Right cardiac atrium (tissue), 5 donors: ENCODE measurements around the gene ZNF777. TPM values are rescaled to one million over a fixed set of nuclear protein-coding genes. Genes with fewer than 3 reads are reported as not detected.
A peak's percentile ranks its signal among the peaks of the same experiment; 100 is the strongest.
"Not testable (repeated sequence)": the region's sequence is repeated elsewhere in the genome, so short reads cannot be mapped to it uniquely, and the experiment has no call there.

Experiments used
- ATAC-seq, 2 donors: fragments of 200-7000 bp; cut with Tn5 transposase; one replicate each; pipeline versions ENCODE4 v1.8.0 to v1.9.1; 2020; ENCODE audit warnings: moderate library complexity in 2 of 2, mild to moderate bottlenecking in 1 of 2
- DNase-seq, 3 donors: peaks; one replicate each; pipeline ENCODE4 v3.0.0-alpha.2; 2020
- H3K27ac ChIP-seq: one replicate; pipeline ENCODE4 v1.5.1; 2013; ENCODE audit warnings: mild to moderate bottlenecking, low read length, control low read depth, moderate library complexity
- H3K27me3 ChIP-seq: one replicate; pipeline ENCODE4 v1.6.1; 2013; ENCODE audit not compliant: control insufficient read depth, insufficient read depth
- H3K4me1 ChIP-seq: one replicate; pipeline ENCODE4 v1.6.1; 2013; ENCODE audit warnings: low read length; ENCODE audit not compliant: control insufficient read depth, insufficient read depth
- H3K4me3 ChIP-seq: one replicate; pipeline ENCODE4 v1.5.1; 2013; ENCODE audit warnings: low read length, control low read depth
- H3K9me3 ChIP-seq: one replicate; pipeline ENCODE4 v1.6.1; 2013; ENCODE audit warnings: low read length; ENCODE audit not compliant: control insufficient read depth
- WGBS: extraction: QIAGEN DNeasy Blood & Tissue Kit; methylation state at CpG from one replicate; pipeline ENCODE4 v1.1.7; 2013; 5-methylcytosine and 5-hydroxymethylcytosine counted together
- intact Hi-C, 4 donors: fragments of 100-400 bp; cut with DNase I; formaldehyde crosslinking; loops; one replicate each; pipeline versions ENCODE4 v1.11.0 to v1.14.0; 2022 to 2023
- polyA plus RNA-seq: library from polyadenylated mRNA; stranded (reverse); fragments of 200-250 nt; gene quantifications from one replicate; pipeline ENCODE4 v1.2.3, GENCODE V29; 2013
- total RNA-seq, 4 donors: library from RNA; stranded (reverse); fragmentation: NEBNext Ultra II Directional; extraction: Animal tissue kit (Norgen Biotek cat#: 25700); gene quantifications; one replicate each; pipeline ENCODE4 v1.2.1, GENCODE V29; 2021
- donor health status: healthy with polysubstance abuse.
- donor health status: DM: no; HTN: yes; CAD: no.
- donor health status: DM: no; HTN: no; CAD: no.
- donor health status: DM: no; HTN: yes; CAD: no; lungs with severe emphysema.
- donor health status: DM: yes; HTN: yes; CAD: no.

Gene ZNF777
- total and polyA plus RNA-seq, 5 donors: 6.9 to 8.2 (median 7.5) TPM

DNA sequence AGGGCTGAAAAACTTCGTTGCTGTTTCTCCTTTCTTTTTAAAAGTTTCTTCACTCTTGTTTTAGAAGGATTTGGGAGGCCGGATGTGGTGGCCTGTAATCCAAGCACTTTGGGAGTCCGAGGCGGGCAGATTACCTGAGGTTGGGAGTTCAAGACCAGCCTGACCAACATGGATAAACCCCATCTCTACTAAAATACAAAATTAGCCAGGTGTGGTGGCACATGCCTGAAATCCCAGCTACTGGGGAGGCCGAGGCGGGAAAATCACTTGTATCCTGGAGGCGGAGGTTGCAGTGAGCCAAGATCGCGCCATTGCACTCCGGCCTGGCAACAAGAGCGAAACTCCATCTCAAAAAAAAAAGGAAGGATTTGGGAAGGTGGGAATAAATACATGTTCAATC is 14.8 kb downstream of the ZNF777 start:
- 98% methylated on average over 11 of the region's 11 CpGs for WGBS
- H3K27ac ChIP-seq, intact Hi-C loops, H3K9me3 ChIP-seq, H3K4me1 ChIP-seq, H3K4me3 ChIP-seq, DNase-seq, ATAC-seq, H3K27me3 ChIP-seq: not testable (repeated sequence)

GRCh38 chr7:149444287-149444686 is 16.6 kb downstream of the ZNF777 start:
- Histone ChIP-seq H3K27ac (no peak overlapping the region), H3K4me3 (no peak overlapping the region), H3K27me3 (no peaks in the 10 kb centered on the region), H3K9me3 (no peaks in the 10 kb centered on the region), H3K4me1 (no peaks in the 10 kb centered on the region)
- DNase-seq (no peak), ATAC-seq (no peak)
- intact Hi-C loops: no loop called here
- 89% methylated on average over 6 of the region's 6 CpGs for WGBS

GRCh38 chr7:149443523-149443922 is 17.3 kb downstream of the ZNF777 start:
- no peak for ATAC-seq

GRCh38 chr7:149442924-149443323 is 17.9 kb downstream of the ZNF777 start:
- ATAC-seq: no peak
- 77% methylated on average over 3 of the region's 3 CpGs for WGBS
- Histone ChIP-seq H3K27ac (no peak overlapping the region), H3K4me3 (no peak overlapping the region), H3K9me3 (no peaks in the 10 kb centered on the region), H3K27me3 (no peaks in the 10 kb centered on the region), H3K4me1 (no peaks in the 10 kb centered on the region)
- DNase-seq: no peak
- intact Hi-C loops: no loop called here

More at GRCh38 chr7:149443523-149443922, 17.3 kb downstream of the ZNF777 start:
- Histone ChIP-seq H3K4me3 (no peak overlapping the region), H3K9me3 (no peaks in the 10 kb centered on the region), H3K27ac (no peak overlapping the region), H3K4me1 (no peaks in the 10 kb centered on the region), H3K27me3 (no peaks in the 10 kb centered on the region)
- intact Hi-C loops: no loop called here
- WGBS: 96% methylated on average over 7 of the region's 7 CpGs
- no peak for DNase-seq

DNA sequence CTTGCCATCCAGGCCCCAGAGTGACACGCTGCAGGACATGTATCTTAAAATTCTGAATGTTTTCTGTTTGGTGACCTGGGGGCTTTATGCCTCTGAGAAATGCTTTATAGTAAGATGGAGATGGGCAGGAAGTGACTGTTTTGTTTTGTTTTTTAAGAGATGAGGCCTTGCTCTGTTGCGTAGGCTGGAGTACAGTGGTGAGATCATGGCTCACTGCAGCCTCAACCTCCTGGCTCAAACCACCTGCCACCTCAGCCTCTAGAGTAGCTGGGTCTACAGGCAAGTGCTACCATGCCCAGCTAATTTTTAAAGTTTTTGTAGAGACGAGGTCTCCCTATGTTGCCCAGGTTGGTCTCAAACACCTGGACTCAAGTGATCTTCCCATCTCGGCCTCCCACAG is 20.6 kb downstream of the ZNF777 start:
- DNase-seq: no peak
- no peaks in the 10 kb centered on the region for H3K9me3 ChIP-seq
- H3K4me3 ChIP-seq: no peak overlapping the region
- WGBS: 84% methylated on average over 4 of the region's 4 CpGs
- intact Hi-C loops: no loop called here
- no peaks in the 10 kb centered on the region for H3K4me1 ChIP-seq
- H3K27me3 ChIP-seq: no peaks in the 10 kb centered on the region
- ATAC-seq: no peak
- H3K27ac ChIP-seq: no peak overlapping the region

GRCh38 chr7:149436358-149436757 is 24.5 kb downstream of the ZNF777 start:
- H3K4me3 ChIP-seq: no peak overlapping the region
- no peaks in the 10 kb centered on the region for H3K9me3 ChIP-seq
- intact Hi-C loops: no loop called here
- no peaks in the 10 kb centered on the region for H3K27me3 ChIP-seq
- H3K27ac ChIP-seq: no peak overlapping the region
- no peak for ATAC-seq
- WGBS: 95% methylated on average over 15 of the region's 15 CpGs
- peak in 1 of 3 donors; percentile 39 for DNase-seq
- H3K4me1 ChIP-seq: no peaks in the 10 kb centered on the region

DNA sequence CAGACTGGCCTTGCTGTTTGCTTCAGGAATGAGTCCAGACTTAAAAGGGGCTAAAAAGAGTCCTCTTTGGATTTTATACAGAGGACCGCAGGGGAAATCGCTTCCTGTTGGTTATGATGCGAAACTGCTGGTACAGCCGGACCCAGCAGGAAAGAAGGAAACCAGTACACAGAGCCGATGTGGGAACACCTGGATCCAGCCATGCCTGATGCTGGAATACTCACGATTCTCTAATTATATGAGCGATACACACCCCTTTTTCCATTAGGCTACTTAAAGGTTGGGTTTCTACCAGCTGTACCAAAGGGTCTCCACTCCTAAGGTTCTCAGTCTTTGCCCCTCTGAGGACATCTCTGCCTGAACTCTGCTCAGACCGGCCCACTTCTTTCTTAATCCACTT is 27.7 kb downstream of the ZNF777 start:
- no peak for ATAC-seq
- Histone ChIP-seq H3K4me1 (no peaks in the 10 kb centered on the region), H3K9me3 (no peaks in the 10 kb centered on the region), H3K4me3 (no peak overlapping the region), H3K27me3 (no peaks in the 10 kb centered on the region), H3K27ac (no peak overlapping the region)
- 91% methylated on average over 8 of the region's 8 CpGs for WGBS
- intact Hi-C loops: no loop called here
- DNase-seq: no peak

DNA sequence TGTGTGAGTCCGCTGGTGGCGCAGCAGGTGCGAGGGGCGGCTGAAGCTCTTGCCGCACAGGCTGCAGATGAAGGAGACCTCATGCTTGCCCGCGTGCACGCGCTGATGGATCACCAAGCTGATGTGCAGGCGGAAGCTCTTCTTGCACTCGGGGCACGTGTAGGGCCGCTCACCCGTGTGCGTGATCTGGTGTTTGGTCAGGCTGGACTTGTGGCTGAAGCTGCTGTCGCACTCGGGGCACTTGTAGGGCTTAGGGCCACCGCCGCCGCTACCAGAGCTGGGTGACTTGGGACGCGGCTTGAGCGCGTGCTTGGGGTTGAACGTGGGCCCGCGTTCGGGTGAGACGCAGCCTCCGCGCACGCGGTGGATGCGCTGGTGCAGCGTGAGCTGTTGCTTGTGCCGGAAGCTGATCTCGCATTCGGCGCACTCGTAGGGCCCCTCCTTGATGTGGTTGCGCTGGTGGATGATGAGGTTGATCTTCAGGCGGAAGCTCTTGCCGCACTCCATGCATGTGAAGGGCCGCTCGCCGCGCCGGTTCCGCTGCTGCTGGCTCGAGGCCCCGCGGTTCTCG is 28.7 kb downstream of the ZNF777 start:
- WGBS: 94% methylated on average over 53 of the region's 53 CpGs
- peak in 1 of 2 donors; percentile 17 for ATAC-seq

DNA sequence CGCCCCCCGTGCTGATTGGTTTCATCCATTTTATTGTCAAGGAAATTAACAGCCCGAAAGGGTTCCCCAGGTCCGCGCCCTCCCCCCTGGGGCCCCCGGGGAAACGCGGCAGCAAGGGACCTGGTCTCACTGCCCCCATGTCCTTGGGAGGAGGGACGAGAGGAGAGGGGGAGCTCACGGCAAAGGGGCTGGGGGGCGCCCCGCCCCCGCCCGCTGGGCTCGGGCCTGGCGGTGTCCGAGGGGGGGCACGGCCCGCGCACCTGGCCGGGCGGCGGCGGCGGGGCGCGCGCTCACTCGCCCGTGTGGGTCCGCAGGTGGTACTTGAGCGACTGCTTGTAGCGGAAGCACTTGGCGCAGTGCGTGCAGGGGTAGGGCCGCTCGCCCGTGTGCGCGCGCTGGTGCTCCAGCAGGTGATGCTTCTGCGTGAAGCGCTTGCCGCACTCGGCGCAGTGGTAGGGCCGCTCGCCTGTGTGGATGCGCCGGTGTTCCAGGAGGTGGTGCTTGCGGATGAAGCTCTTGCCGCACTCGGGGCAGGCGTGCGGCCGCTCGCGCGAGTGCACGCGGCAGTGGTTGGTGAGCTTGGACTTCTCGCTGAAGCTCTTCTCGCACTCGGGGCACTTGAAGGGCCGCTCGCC is 29.3 kb downstream of the ZNF777 start:
- intact Hi-C loops: no loop called here
- H3K27ac ChIP-seq: no peak overlapping the region
- no peaks in the 10 kb centered on the region for H3K9me3 ChIP-seq
- no peaks in the 10 kb centered on the region for H3K4me1 ChIP-seq
- no peak overlapping the region for H3K4me3 ChIP-seq
- WGBS: 89% methylated on average over 66 of the region's 66 CpGs
- DNase-seq (peak in 1 of 3 donors; percentile 59), ATAC-seq (no peak)
- H3K27me3 ChIP-seq: no peaks in the 10 kb centered on the region

More for the DNA sequence above, 28.7 kb downstream of the ZNF777 start:
- Histone ChIP-seq H3K27ac (no peak overlapping the region), H3K4me1 (no peaks in the 10 kb centered on the region), H3K4me3 (no peak overlapping the region), H3K9me3 (no peaks in the 10 kb centered on the region), H3K27me3 (no peaks in the 10 kb centered on the region)
- DNase-seq: peak in 1 of 3 donors; percentile 36
- intact Hi-C loops: no loop called here

DNA sequence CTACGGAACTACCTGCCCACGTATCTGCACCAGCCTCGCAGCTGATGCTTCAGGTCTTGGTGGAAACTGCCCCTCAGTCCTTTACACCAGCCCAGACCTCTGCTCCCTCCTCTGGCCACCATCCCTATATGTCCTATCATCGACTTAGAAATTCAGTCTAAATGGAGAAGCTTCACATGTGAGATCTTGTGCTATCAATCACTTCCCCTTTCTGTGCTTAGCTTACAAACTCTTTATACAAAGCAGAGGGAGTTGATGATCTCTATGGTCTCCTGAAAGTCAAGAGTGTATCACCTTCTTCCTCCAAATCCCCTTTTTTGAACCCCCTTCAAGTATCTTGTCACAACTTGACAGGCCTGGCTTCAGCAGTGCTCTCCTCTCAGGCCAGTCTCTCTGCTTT is 30.7 kb downstream of the ZNF777 start:
- intact Hi-C loops: no loop called here
- WGBS: 86% methylated on average over 4 of the region's 4 CpGs
- H3K27me3 ChIP-seq: no peaks in the 10 kb centered on the region
- no peaks in the 10 kb centered on the region for H3K4me1 ChIP-seq
- H3K4me3 ChIP-seq: no peak overlapping the region
- ATAC-seq (no peak), DNase-seq (no peak)
- H3K9me3 ChIP-seq: no peaks in the 10 kb centered on the region
- no peak overlapping the region for H3K27ac ChIP-seq

- intact Hi-C loops: no loop called here
- H3K4me3 ChIP-seq: no peak overlapping the region
- H3K27ac ChIP-seq: no peak overlapping the region
- no peaks in the 10 kb centered on the region for H3K27me3 ChIP-seq
- 95% methylated on average over 2 of the region's 2 CpGs for WGBS
- H3K4me1 ChIP-seq: peaks cover 3% of the 10 kb centered on the region
- no peaks in the 10 kb centered on the region for H3K9me3 ChIP-seq
- no peak for DNase-seq
- ATAC-seq: no peak
Observed at GRCh38 chr7:149427893-149428292, 33.0 kb downstream of the ZNF777 start.
